Stimulated activated naive CD8-positive, alpha-beta T cell treated with anti-CD3 and anti-CD28 coated beads, Interleukin-15, Interleukin-2, amounts not matched to agents 100 ng/mL and 50 ng/mL, for 24 hours (primary cell): ENCODE results near the gene DAPK1.

Experiments used
- H3K27ac Mint-ChIP-seq: one replicate; pipeline ENCODE4 v1.8.0; 2021; ENCODE audit warnings: mild to moderate bottlenecking, mixed read lengths
- H3K27me3 Mint-ChIP-seq: one replicate; pipeline ENCODE4 v1.8.0; 2021; ENCODE audit warnings: mixed read lengths
- H3K36me3 Mint-ChIP-seq: one replicate; pipeline ENCODE4 v1.8.0; 2021; ENCODE audit warnings: low read depth, mixed read lengths
- H3K4me1 Mint-ChIP-seq: one replicate; pipeline ENCODE4 v1.8.0; 2021; ENCODE audit warnings: low read depth, mixed read lengths
- H3K4me3 Mint-ChIP-seq: one replicate; pipeline ENCODE4 v1.8.0; 2021; ENCODE audit warnings: mild to moderate bottlenecking, mixed read lengths
- H3K9me3 Mint-ChIP-seq: one replicate; pipeline ENCODE4 v1.8.0; 2021; ENCODE audit warnings: mixed read lengths

Gene DAPK1

DNA sequence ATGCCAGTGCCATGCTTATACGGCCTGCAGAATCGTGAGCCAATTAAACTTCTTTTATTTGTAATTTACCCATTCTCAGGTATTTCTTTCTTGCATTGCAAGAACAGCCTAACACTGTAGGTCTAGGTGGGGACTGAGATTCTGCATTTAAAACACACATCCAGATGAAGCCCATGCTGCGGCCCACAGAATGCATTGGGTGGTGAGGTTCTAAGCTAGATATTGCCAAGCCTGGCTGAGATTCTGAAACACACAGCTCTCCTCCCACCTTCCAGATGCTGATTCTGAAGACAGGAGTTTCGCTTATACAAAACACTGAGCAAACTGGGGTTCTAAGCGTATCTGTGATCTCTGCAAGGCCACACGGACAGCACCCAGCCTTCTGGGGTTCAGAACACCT, 75.1 kb downstream of the DAPK1 start:
- H3K4me1 Mint-ChIP-seq: no peaks in the 10 kb centered on the region
- H3K27me3 Mint-ChIP-seq: no peaks in the 10 kb centered on the region

DNA sequence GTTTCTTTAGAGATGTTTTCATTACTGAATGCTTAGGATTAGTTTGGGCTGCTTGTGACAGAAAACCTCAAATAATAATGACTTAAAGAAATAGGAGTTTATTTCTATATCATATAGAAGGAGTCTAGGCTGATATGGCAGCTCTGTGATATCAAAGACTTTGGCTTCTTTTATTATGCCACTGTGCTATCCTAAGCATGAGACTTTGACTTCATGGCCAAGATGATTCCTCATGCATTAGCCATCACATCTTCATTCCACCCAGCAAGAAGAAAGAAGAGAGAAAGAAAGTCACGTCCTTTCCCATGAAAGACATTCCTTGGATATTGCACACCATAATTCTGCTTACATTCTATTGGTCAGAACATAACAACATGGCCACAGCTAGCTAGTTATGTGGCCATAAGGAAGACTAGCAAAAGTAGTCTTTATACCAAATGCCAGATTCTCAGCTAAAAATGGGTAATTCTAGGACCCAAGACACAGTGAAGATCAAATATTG, 76.2 kb downstream of the DAPK1 start:
- Mint-ChIP-seq H3K9me3 (no peaks in the 10 kb centered on the region), H3K27me3 (no peaks in the 10 kb centered on the region), H3K27ac (no peak overlapping the region), H3K4me3 (no peak overlapping the region), H3K36me3 (no peaks in the 10 kb centered on the region), H3K4me1 (no peaks in the 10 kb centered on the region)

More for the DNA sequence above, 75.1 kb downstream of the DAPK1 start:
- Mint-ChIP-seq H3K4me3 (no peak overlapping the region), H3K9me3 (no peaks in the 10 kb centered on the region), H3K36me3 (no peaks in the 10 kb centered on the region), H3K27ac (no peak overlapping the region)

- H3K9me3 Mint-ChIP-seq: no peaks in the 10 kb centered on the region
- H3K27me3 Mint-ChIP-seq: no peaks in the 10 kb centered on the region
- no peak overlapping the region for H3K27ac Mint-ChIP-seq
- H3K4me1 Mint-ChIP-seq: no peaks in the 10 kb centered on the region
- H3K4me3 Mint-ChIP-seq: no peak overlapping the region
- no peaks in the 10 kb centered on the region for H3K36me3 Mint-ChIP-seq
These were observed 80.1 kb downstream of the DAPK1 start for GRCh38 chr9:87577746-87578145.

GRCh38 chr9:87578625-87579024, 81.0 kb downstream of the DAPK1 start:
- no peaks in the 10 kb centered on the region for H3K27me3 Mint-ChIP-seq

GRCh38 chr9:87579781-87580541, 82.3 kb downstream of the DAPK1 start:
- Mint-ChIP-seq H3K27me3 (no peaks in the 10 kb centered on the region), H3K27ac (no peak overlapping the region), H3K9me3 (no peaks in the 10 kb centered on the region), H3K4me3 (no peak overlapping the region), H3K4me1 (no peaks in the 10 kb centered on the region), H3K36me3 (no peaks in the 10 kb centered on the region)

More at GRCh38 chr9:87578625-87579024, 81.0 kb downstream of the DAPK1 start:
- Mint-ChIP-seq H3K4me1 (no peaks in the 10 kb centered on the region), H3K27ac (no peak overlapping the region), H3K9me3 (no peaks in the 10 kb centered on the region), H3K4me3 (no peak overlapping the region), H3K36me3 (no peaks in the 10 kb centered on the region)

DNA sequence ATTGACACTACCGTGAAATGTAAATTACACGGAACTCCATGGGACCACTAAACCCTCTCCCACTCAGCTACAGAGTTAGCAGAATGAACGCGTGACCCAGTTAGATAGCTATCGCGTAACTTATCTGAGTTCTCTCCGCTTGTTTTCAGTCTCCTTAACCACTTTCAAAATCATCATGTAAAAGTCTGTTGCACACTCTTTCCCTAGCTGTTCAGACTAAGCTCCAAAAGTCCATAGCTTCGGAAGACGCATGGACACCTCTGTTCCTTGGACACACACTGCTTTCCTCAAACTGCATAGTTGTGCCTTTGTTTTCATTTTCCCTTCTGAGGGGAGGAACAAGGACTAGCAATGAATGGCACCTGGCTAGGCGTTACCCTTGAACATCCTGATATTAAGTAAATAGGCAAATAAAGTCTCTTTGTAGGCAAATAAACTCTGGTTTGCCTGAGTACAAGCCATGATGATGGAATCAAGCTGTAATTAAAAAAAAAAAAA, 83.3 kb downstream of the DAPK1 start:
- H3K27ac Mint-ChIP-seq: no peak overlapping the region

DNA sequence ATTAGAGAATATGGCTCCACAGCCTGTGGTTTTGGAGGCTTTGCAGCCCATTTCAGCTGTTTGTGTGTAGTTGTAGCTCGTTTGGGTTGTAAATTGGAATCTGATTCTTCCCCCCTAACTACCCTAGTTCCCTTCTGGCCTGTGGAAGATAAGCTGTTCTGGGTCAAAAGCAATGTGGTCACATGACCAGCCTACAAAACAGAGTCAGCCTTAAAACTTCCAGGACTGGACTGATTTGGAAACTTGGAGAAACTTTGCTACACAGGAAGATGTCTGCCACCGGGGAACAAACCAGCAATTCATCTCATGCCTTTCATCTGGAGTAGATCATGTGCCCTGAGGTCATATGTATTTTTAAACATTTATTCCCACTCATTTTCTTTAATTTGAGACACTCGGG, 83.8 kb downstream of the DAPK1 start:
- no peaks in the 10 kb centered on the region for H3K27me3 Mint-ChIP-seq
- H3K4me1 Mint-ChIP-seq: no peaks in the 10 kb centered on the region
- H3K36me3 Mint-ChIP-seq: no peaks in the 10 kb centered on the region
- H3K4me3 Mint-ChIP-seq: no peak overlapping the region
- no peaks in the 10 kb centered on the region for H3K9me3 Mint-ChIP-seq
- H3K27ac Mint-ChIP-seq: no peak overlapping the region

More for the DNA sequence above, 83.3 kb downstream of the DAPK1 start:
- Mint-ChIP-seq H3K4me1 (no peaks in the 10 kb centered on the region), H3K27me3 (no peaks in the 10 kb centered on the region), H3K9me3 (no peaks in the 10 kb centered on the region), H3K4me3 (no peak overlapping the region), H3K36me3 (no peaks in the 10 kb centered on the region)

GRCh38 chr9:87581949-87582637, 84.4 kb downstream of the DAPK1 start:
- no peaks in the 10 kb centered on the region for H3K9me3 Mint-ChIP-seq

GRCh38 chr9:87584326-87584725, 86.7 kb downstream of the DAPK1 start:
- H3K27me3 Mint-ChIP-seq: no peaks in the 10 kb centered on the region
- H3K27ac Mint-ChIP-seq: no peak overlapping the region
- H3K4me3 Mint-ChIP-seq: no peak overlapping the region
- no peaks in the 10 kb centered on the region for H3K4me1 Mint-ChIP-seq
- no peaks in the 10 kb centered on the region for H3K9me3 Mint-ChIP-seq
- no peaks in the 10 kb centered on the region for H3K36me3 Mint-ChIP-seq

More at GRCh38 chr9:87581949-87582637, 84.4 kb downstream of the DAPK1 start:
- Mint-ChIP-seq H3K36me3 (no peaks in the 10 kb centered on the region), H3K4me3 (no peak overlapping the region), H3K27me3 (no peaks in the 10 kb centered on the region), H3K4me1 (no peaks in the 10 kb centered on the region), H3K27ac (no peak overlapping the region)

- H3K36me3 Mint-ChIP-seq: no peaks in the 10 kb centered on the region
- no peaks in the 10 kb centered on the region for H3K27me3 Mint-ChIP-seq
- H3K4me1 Mint-ChIP-seq: no peaks in the 10 kb centered on the region
- H3K4me3 Mint-ChIP-seq: no peak overlapping the region
- no peak overlapping the region for H3K27ac Mint-ChIP-seq
- H3K9me3 Mint-ChIP-seq: no peaks in the 10 kb centered on the region
These were observed 87.6 kb downstream of the DAPK1 start for GRCh38 chr9:87585123-87585855.

GRCh38 chr9:87586731-87587355, 89.2 kb downstream of the DAPK1 start:
- no peaks in the 10 kb centered on the region for H3K27me3 Mint-ChIP-seq
- no peak overlapping the region for H3K27ac Mint-ChIP-seq
- no peaks in the 10 kb centered on the region for H3K36me3 Mint-ChIP-seq
- no peaks in the 10 kb centered on the region for H3K9me3 Mint-ChIP-seq
- H3K4me3 Mint-ChIP-seq: no peak overlapping the region
- no peaks in the 10 kb centered on the region for H3K4me1 Mint-ChIP-seq

GRCh38 chr9:87587356-87587745, 89.7 kb downstream of the DAPK1 start:
- no peaks in the 10 kb centered on the region for H3K36me3 Mint-ChIP-seq
- H3K4me1 Mint-ChIP-seq: no peaks in the 10 kb centered on the region
- H3K9me3 Mint-ChIP-seq: no peaks in the 10 kb centered on the region
- no peaks in the 10 kb centered on the region for H3K27me3 Mint-ChIP-seq
- no peak overlapping the region for H3K4me3 Mint-ChIP-seq
- no peak overlapping the region for H3K27ac Mint-ChIP-seq

DNA sequence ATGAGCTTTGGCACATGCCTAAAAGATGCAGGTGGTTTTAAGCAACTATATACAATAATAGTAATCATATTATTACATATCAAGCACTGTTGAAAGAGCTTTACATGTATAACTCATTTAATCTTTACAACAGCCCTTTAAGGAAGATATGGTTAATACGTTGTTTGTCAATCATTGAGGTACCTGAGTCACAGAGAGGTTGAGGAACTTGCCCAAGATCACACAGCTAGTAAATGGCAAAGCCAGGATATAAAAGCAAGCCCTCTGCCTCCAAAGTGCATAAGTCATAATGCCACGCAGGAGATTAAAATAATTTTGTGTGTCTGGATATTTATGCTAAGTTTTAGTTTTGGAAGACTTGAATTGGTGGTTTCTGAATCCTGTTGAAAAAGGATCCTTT, 90.2 kb downstream of the DAPK1 start:
- Mint-ChIP-seq H3K9me3 (no peaks in the 10 kb centered on the region), H3K27ac (no peak overlapping the region), H3K27me3 (no peaks in the 10 kb centered on the region), H3K4me1 (no peaks in the 10 kb centered on the region), H3K36me3 (no peaks in the 10 kb centered on the region), H3K4me3 (no peak overlapping the region)

DNA sequence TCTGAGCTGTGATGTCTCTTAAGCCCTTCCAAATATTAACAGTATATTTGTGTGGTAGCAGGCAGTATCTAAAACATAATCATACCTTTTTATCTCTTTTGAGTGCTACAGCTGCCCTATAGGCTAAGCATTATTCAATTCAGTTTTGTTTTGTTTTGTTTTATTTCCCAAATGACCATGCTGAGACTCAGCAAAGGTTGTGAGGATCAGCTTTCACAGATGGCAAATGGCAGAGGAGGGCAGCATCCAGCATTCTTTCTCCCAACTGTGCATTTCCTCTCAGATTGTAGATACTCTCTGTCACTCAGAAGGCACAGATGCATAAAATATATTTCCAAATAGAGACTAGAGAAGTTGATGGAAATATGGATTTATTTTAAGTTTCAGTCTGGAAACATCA, 90.7 kb downstream of the DAPK1 start:
- Mint-ChIP-seq H3K36me3 (no peaks in the 10 kb centered on the region), H3K27ac (no peak overlapping the region), H3K9me3 (no peaks in the 10 kb centered on the region), H3K4me1 (no peaks in the 10 kb centered on the region), H3K27me3 (no peaks in the 10 kb centered on the region), H3K4me3 (no peak overlapping the region)
